DMS153 (cell line): ENCODE results near the gene LGR5.
"Not testable (repeated sequence)": the region's sequence is repeated elsewhere in the genome, so short reads cannot be mapped to it uniquely, and the experiment has no call there.

Experiments
- DNase-seq: peaks from one replicate; lab custom pipeline; 2025; lab: John Stamatoyannopoulos, UW

Gene LGR5

GRCh38 chr12:71476513-71476912 is 36.9 kb downstream of the LGR5 start:
- DNase-seq = no peak

GRCh38 chr12:71477609-71478008 is 38.0 kb downstream of the LGR5 start:
- no peak for DNase-seq

GRCh38 chr12:71478270-71478669 is 38.7 kb downstream of the LGR5 start:
- no peak for DNase-seq

- DNase-seq = no peak
These were observed 44.8 kb downstream of the LGR5 start for GRCh38 chr12:71484272-71484905.

- not testable (repeated sequence) for DNase-seq
These were observed 51.2 kb downstream of the LGR5 start for GRCh38 chr12:71490844-71491243.

GRCh38 chr12:71492604-71493003 is 53.0 kb downstream of the LGR5 start:
- no peak for DNase-seq

- DNase-seq = no peak
These were observed 60.2 kb downstream of the LGR5 start for GRCh38 chr12:71499834-71500233.

- peak; percentile 43 for DNase-seq
These were observed 64.2 kb downstream of the LGR5 start for GRCh38 chr12:71503579-71504391.

- no peak for DNase-seq
These were observed 64.9 kb downstream of the LGR5 start for GRCh38 chr12:71504476-71504875.

GRCh38 chr12:71509705-71510104 is 70.1 kb downstream of the LGR5 start:
- no peak for DNase-seq

- no peak for DNase-seq
These were observed 77.7 kb downstream of the LGR5 start for GRCh38 chr12:71517145-71517846.

- no peak for DNase-seq
These were observed 81.5 kb downstream of the LGR5 start for GRCh38 chr12:71521125-71521524.

GRCh38 chr12:71524626-71525025 is 85.0 kb downstream of the LGR5 start:
- no peak for DNase-seq

GRCh38 chr12:71533703-71534102 is 94.1 kb downstream of the LGR5 start:
- no peak for DNase-seq

- DNase-seq = no peak
These were observed 96.8 kb downstream of the LGR5 start for GRCh38 chr12:71536279-71536938.

GRCh38 chr12:71536939-71537622 is 97.5 kb downstream of the LGR5 start:
- no peak for DNase-seq

GRCh38 chr12:71538807-71539206 is 99.2 kb downstream of the LGR5 start:
- DNase-seq = no peak

GRCh38 chr12:71541583-71541982 is 102.0 kb downstream of the LGR5 start:
- no peak for DNase-seq

GRCh38 chr12:71546322-71546861 is 106.8 kb downstream of the LGR5 start:
- DNase-seq = no peak

GRCh38 chr12:71548893-71549292 is 109.3 kb downstream of the LGR5 start:
- peak; percentile 26 for DNase-seq

GRCh38 chr12:71551529-71551928 is 111.9 kb downstream of the LGR5 start:
- peak; percentile 3 for DNase-seq
